ENCODE data around the gene SELE. TPM values are rescaled to one million over a fixed set of nuclear protein-coding genes. Genes with fewer than 3 reads are reported as not detected.
"Not testable (repeated sequence)": the region's sequence is repeated elsewhere in the genome, so short reads cannot be mapped to it uniquely, and the experiment has no call there.

SELE gene
- polyA plus RNA-seq, 2 of the 4 experiments (the other 2 are of a cell fraction), result not detected

DNA sequence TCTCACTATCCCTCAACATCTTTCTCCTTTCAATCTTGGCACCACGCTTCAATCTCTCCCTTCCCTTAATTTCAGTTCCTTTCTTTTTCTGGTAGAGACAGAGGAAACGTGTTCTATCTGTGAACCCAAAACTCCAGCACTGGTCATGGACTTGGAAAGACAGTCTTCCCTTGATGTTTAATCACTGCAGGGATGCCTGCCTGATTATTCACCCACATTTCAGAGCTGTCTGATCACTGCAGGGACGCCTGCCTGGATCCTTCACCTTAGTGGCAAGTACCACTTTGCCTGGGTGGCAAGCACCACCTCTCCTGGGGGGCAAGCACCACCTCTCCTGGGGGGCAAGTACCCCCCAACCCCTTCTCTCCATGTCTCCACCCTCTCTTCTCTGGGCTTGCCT is 50.2 kb downstream of the SELE start:
- TF ChIP-seq MYC (IDR thresholded peaks at IDR 0.05; ENCODE audit: borderline replicate concordance, low read length), result no peak
- H3K4me3 ChIP-seq, result no peak overlapping the region
- H3K4me1 ChIP-seq, result no peaks in the 10 kb centered on the region
- H3K9me3 ChIP-seq, result no peaks in the 10 kb centered on the region
- no peak overlapping the region for H3K4me2 ChIP-seq
- DNase-seq (ENCODE audit: low read depth in 1 of 2, low spot score in 1 of 2) (no peak), ATAC-seq (no peak), FAIRE-seq (no peak)
- no peak overlapping the region for H3K27ac ChIP-seq
- ChIA-PET POLR2A (no interaction called here), CTCF (no interaction called here)
- WGBS (ENCODE audit: missing lambda C conversion rate), result 20% methylated on average over 3 of the region's 3 CpGs

DNA sequence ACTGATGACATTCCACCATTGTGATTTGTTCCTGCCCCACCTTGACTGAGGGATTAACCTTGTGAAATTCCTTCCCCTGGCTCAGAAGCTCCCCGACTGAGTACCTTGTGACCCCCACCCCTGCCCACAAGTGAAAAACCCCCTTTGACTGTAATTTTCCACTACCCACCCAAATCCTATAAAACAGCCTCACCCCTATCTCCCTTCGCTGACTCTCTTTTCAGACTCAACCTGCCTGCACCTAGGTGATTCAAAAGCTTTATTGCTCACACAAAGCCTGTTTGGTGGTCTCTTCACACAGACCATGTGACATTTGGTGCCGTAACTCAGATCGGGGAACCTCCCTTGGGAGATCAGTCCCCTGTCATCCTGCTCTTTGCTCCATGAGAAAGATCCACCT is 50.7 kb downstream of the SELE start:
- H3K4me2 ChIP-seq; CTCF ChIA-PET; POLR2A ChIA-PET; FAIRE-seq; ATAC-seq; H3K9me3 ChIP-seq; H3K4me3 ChIP-seq; DNase-seq (ENCODE audit: low read depth in 1 of 2, low spot score in 1 of 2); H3K27ac ChIP-seq; H3K4me1 ChIP-seq: not testable (repeated sequence)
- 53% methylated on average over 4 of the region's 4 CpGs for WGBS (ENCODE audit: missing lambda C conversion rate)

DNA sequence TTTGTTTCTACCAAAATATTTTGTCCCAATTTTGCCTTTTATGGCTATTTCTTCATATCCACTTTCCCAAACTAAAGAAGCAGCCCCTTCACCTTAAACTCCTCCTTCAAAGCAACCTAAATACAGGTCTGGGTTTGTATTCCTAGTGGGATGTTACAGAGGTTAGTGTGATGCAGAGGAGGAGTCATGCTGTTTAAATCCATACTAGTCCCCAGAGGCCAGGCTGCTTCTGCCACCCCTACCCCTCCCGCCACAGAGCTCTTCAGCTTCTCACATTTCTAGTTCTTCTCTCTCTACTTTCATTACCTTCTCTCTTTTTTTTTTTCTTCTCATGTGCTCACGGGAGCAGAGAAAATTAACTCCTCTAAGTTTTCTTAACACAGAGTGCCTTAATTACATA is 51.8 kb downstream of the SELE start:
- TF ChIP-seq RARB (CRISPR knock-in tag; IDR thresholded peaks at IDR 0.05) (no peak), NR3C1 (IDR thresholded peaks at IDR 0.05) (no peak), ZC3H11A (IDR thresholded peaks at IDR 0.05) (no peak), RCOR1 (IDR thresholded peaks at IDR 0.05; ENCODE audit: low read depth, low read length) (no peak), SMC3 (IDR thresholded peaks at IDR 0.05) (no peak)
- FAIRE-seq (no peak), ATAC-seq (no peak), DNase-seq (ENCODE audit: low read depth in 1 of 2, low spot score in 1 of 2) (no peak)
- ChIA-PET CTCF (interaction anchor here (0.7 to 1.6 kb wide), 3 partner anchors 14 to 127 kb away, joined by 3 to 4 read pairs (median 4); no protein-coding TSS in a partner anchor), POLR2A (no interaction called here)
- no peak overlapping the region for H3K27ac ChIP-seq
- H3K4me2 ChIP-seq, result no peak overlapping the region
- H3K9me3 ChIP-seq, result no peaks in the 10 kb centered on the region
- H3K4me1 ChIP-seq, result no peaks in the 10 kb centered on the region
- WGBS (ENCODE audit: missing lambda C conversion rate), result 53% methylated on average over 2 of the region's 2 CpGs
- no peak overlapping the region for H3K4me3 ChIP-seq

DNA sequence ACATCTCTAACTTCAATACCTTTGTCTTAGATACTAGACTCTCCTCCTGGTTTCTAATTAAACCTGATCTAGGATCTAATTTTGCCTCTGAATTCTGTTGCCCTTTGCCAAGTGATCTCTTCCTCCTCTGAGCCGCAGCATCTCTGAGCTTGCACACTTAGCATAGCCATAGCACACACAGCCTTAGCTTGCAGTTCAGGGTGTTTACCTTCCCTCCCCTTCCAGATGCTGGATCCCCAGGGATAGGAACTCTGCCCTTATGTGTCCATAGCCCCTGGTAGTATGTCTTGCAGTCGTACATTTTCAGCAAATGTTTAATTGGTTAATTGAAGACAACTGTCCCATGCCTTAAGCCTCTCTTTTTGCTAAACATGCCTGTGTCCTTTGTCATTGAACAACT is 52.7 kb downstream of the SELE start:
- H3K4me3 ChIP-seq, result no peak overlapping the region
- FAIRE-seq (no peak), ATAC-seq (no peak), DNase-seq (ENCODE audit: low read depth in 1 of 2, low spot score in 1 of 2) (no peak)
- WGBS (ENCODE audit: missing lambda C conversion rate), result 24% methylated on average over 2 of the region's 2 CpGs
- H3K9me3 ChIP-seq, result no peaks in the 10 kb centered on the region
- no peaks in the 10 kb centered on the region for H3K4me1 ChIP-seq
- no peak overlapping the region for H3K27ac ChIP-seq
- CTCF ChIA-PET, result interaction anchor here (1.6 kb wide), 1 partner anchor 27 kb away, joined by 4 read pairs; no protein-coding TSS in a partner anchor
- POLR2A ChIA-PET, result no interaction called here
- no peak overlapping the region for H3K4me2 ChIP-seq
- TF ChIP-seq NR3C1 (IDR thresholded peaks at IDR 0.05) (no peak), EP300 (IDR thresholded peaks at IDR 0.05) (no peak), HOXB5 (CRISPR knock-in tag; IDR thresholded peaks at IDR 0.05) (no peak), NPAS2 (CRISPR knock-in tag; IDR thresholded peaks at IDR 0.05; ENCODE audit: borderline replicate concordance) (no peak), NFE2L2 (conservative IDR thresholded peaks at IDR 0.05; ENCODE audit: low read length) (no peak), TFCP2L1 (CRISPR knock-in tag; IDR thresholded peaks at IDR 0.05) (no peak), TP53 (CRISPR knock-in tag; IDR thresholded peaks at IDR 0.05) (no peak), HDAC2 (IDR thresholded peaks at IDR 0.05) (no peak), HOXA7 (CRISPR knock-in tag; IDR thresholded peaks at IDR 0.05) (no peak), EHMT2 (IDR thresholded peaks at IDR 0.05; ENCODE audit: low read depth) (no peak)
- TF ChIP-seq, protein P1, sequence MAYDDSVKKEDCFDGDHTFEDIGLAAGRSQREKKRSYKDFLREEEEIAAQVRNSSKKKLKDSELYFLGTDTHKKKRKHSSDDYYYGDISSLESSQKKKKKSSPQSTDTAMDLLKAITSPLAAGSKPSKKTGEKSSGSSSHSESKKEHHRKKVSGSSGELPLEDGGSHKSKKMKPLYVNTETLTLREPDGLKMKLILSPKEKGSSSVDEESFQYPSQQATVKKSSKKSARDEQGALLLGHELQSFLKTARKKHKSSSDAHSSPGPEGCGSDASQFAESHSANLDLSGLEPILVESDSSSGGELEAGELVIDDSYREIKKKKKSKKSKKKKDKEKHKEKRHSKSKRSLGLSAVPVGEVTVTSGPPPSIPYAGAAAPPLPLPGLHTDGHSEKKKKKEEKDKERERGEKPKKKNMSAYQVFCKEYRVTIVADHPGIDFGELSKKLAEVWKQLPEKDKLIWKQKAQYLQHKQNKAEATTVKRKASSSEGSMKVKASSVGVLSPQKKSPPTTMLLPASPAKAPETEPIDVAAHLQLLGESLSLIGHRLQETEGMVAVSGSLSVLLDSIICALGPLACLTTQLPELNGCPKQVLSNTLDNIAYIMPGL (CRISPR knock-in tag; IDR thresholded peaks at IDR 0.05; ENCODE audit: borderline replicate concordance), result no peak
- TF ChIP-seq, protein P2, sequence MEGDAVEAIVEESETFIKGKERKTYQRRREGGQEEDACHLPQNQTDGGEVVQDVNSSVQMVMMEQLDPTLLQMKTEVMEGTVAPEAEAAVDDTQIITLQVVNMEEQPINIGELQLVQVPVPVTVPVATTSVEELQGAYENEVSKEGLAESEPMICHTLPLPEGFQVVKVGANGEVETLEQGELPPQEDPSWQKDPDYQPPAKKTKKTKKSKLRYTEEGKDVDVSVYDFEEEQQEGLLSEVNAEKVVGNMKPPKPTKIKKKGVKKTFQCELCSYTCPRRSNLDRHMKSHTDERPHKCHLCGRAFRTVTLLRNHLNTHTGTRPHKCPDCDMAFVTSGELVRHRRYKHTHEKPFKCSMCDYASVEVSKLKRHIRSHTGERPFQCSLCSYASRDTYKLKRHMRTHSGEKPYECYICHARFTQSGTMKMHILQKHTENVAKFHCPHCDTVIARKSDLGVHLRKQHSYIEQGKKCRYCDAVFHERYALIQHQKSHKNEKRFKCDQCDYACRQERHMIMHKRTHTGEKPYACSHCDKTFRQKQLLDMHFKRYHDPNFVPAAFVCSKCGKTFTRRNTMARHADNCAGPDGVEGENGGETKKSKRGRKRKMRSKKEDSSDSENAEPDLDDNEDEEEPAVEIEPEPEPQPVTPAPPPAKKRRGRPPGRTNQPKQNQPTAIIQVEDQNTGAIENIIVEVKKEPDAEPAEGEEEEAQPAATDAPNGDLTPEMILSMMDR (IDR thresholded peaks at IDR 0.05), result no peak
- TF ChIP-seq, protein P3, sequence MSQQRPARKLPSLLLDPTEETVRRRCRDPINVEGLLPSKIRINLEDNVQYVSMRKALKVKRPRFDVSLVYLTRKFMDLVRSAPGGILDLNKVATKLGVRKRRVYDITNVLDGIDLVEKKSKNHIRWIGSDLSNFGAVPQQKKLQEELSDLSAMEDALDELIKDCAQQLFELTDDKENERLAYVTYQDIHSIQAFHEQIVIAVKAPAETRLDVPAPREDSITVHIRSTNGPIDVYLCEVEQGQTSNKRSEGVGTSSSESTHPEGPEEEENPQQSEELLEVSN (IDR thresholded peaks at IDR 0.05; ENCODE audit: borderline replicate concordance, low read depth), result no peak

Measured in A549 (cell line).